RWPE1 (cell line): ENCODE data around the gene GRID2.

Source experiments
- CTCF ChIA-PET: fragments of 350-600 bp; sonication (Branson Sonifier 250); formaldehyde crosslinking; extraction: SDS; loops from one replicate; lab custom pipeline; 2021; lab: Yijun Ruan, JAX
- POLR2A ChIA-PET: fragments of 400-600 bp; formaldehyde crosslinking; extraction: SDS; loops from one replicate; lab custom pipeline; 2020; ENCODE audit warnings: antibody characterized with exemption; ENCODE audit not compliant: low non-redundant PET; lab: Yijun Ruan, JAX
- DNase-seq: peaks from one replicate; pipeline ENCODE4 v3.0.0; 2012; ENCODE audit warnings: low spot score
- H3K27ac ChIP-seq: fragments of 450-650 bp; 2 replicates; pipeline ENCODE4 v1.5.1; 2017
- CTCF ChIP-seq: fragments of 450-650 bp; conservative IDR thresholded peaks from 2 replicates; pipeline ENCODE4 v1.5.1; 2017; ENCODE audit warnings: low read depth, mild to moderate bottlenecking

The GRID2 gene

DNA sequence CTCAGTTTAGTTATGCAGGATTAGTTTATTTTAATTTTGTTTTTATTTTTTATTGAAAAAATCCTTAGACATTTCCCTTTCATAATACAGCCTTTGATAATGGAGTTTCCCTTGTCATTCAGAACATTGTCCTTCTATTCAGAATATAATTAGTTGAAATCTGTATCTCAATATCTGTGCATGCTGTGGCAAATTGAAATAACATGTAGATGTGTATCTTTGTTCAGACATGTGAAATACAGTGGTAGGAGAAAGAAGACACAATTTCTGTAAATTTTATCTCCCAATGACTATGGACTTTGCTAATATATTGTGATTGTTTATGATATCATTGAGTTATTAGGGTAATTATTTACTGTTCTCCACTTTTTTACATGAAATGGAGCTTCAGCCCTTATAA, 353.9 kb downstream of the GRID2 start:
- TF ChIP-seq CTCF = no peak
- CTCF ChIA-PET = no interaction called here
- POLR2A ChIA-PET = no interaction called here
- DNase-seq = no peak
- H3K27ac ChIP-seq = no peak overlapping the region

- POLR2A ChIA-PET = no interaction called here
- no peak overlapping the region for H3K27ac ChIP-seq
- no peak for TF ChIP-seq CTCF
- DNase-seq = no peak
- CTCF ChIA-PET = no interaction called here
Observed at GRCh38 chr4:92658318-92658717, 354.6 kb downstream of the GRID2 start.

- CTCF ChIA-PET = interaction anchor here (0.6 kb wide), 1 partner anchor 108 kb away, joined by 4 read pairs; no protein-coding TSS in a partner anchor
- no peak overlapping the region for H3K27ac ChIP-seq
- no peak for TF ChIP-seq CTCF
- DNase-seq = no peak
- POLR2A ChIA-PET = no interaction called here
Observed at GRCh38 chr4:92677805-92678204, 374.0 kb downstream of the GRID2 start.

DNA sequence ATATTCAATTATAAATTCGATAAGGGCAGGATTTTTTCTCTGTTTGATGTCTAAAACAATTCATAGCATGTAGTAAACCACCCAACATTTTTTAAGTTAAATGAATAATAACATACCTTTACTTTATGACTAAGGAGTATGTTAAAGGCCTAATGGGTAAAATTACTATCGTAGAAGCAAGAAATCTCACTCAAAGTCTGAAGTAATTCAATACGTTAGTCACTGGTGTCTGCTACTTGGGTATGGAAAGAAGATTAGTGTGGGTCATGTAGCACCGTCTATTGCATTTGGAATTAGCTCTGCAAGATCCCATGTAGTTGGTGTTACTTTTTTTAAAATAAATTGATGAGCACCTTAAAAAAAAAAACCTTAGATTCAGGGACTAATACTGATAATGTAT, 374.5 kb downstream of the GRID2 start:
- ChIA-PET CTCF (no interaction called here), POLR2A (no interaction called here)
- DNase-seq = no peak
- no peak overlapping the region for H3K27ac ChIP-seq
- TF ChIP-seq CTCF = no peak

- CTCF ChIA-PET = interaction anchor here (0.6 kb wide), 1 partner anchor 16 kb away, joined by 6 read pairs; no protein-coding TSS in a partner anchor
Observed at GRCh38 chr4:92679149-92679548, 375.4 kb downstream of the GRID2 start.

GRCh38 chr4:92714640-92715039, 410.9 kb downstream of the GRID2 start:
- no peak overlapping the region for H3K27ac ChIP-seq
- no peak for DNase-seq
- ChIA-PET CTCF (no interaction called here), POLR2A (no interaction called here)
- TF ChIP-seq CTCF = no peak

More at GRCh38 chr4:92679149-92679548, 375.4 kb downstream of the GRID2 start:
- POLR2A ChIA-PET = no interaction called here
- DNase-seq = no peak
- H3K27ac ChIP-seq = no peak overlapping the region
- TF ChIP-seq CTCF = no peak
